Stimulated activated CD4-positive, alpha-beta T cell treated with anti-CD3 and anti-CD28 coated beads, Interleukin-4, amount 100 ng/mL, for 48 hours (primary cell): ENCODE measurements around the gene UBE2L6.

Experiments
- DNase-seq, 2 donors: peaks; one replicate each; pipeline ENCODE4 v3.0.0-alpha.2; 2020; ENCODE audit warnings: low read depth in 2 of 2

UBE2L6 gene

GRCh38 chr11:57530215-57530595 lies 37.3 kb downstream of the UBE2L6 start:
- DNase-seq = no peak

- DNase-seq = no peak
These were observed 38.5 kb downstream of the UBE2L6 start for GRCh38 chr11:57529012-57529411.

- peak; percentile 58 to 73 for DNase-seq
These were observed 40.3 kb downstream of the UBE2L6 start for GRCh38 chr11:57527056-57527631.

GRCh38 chr11:57523419-57523818 lies 44.1 kb downstream of the UBE2L6 start:
- DNase-seq = no peak

GRCh38 chr11:57521116-57521515 lies 46.4 kb downstream of the UBE2L6 start:
- no peak for DNase-seq

GRCh38 chr11:57516061-57516443 lies 51.4 kb downstream of the UBE2L6 start:
- no peak for DNase-seq

- DNase-seq = peak; percentile 22 to 33
These were observed 52.0 kb downstream of the UBE2L6 start, which contains the start of gene SLC43A1 for GRCh38 chr11:57515332-57516060. TSS of gene SLC43A1 (minus strand) at chr11:57515702. CDS start at chr11:57514111, 1,591 bp downstream.

GRCh38 chr11:57514538-57515331 lies 52.7 kb downstream of the UBE2L6 start:
- peak; percentile 43 to 45 for DNase-seq

- DNase-seq = peak; percentile 20 to 28
These were observed 53.4 kb downstream of the UBE2L6 start for GRCh38 chr11:57513911-57514537.

GRCh38 chr11:57513452-57513795 lies 54.0 kb downstream of the UBE2L6 start:
- DNase-seq = no peak

GRCh38 chr11:57512646-57513451 lies 54.6 kb downstream of the UBE2L6 start:
- no peak for DNase-seq

GRCh38 chr11:57511741-57512430 lies 55.6 kb downstream of the UBE2L6 start:
- no peak for DNase-seq

- DNase-seq = no peak
These were observed 58.9 kb downstream of the UBE2L6 start for GRCh38 chr11:57508341-57509170.

- DNase-seq = no peak
These were observed 61.0 kb downstream of the UBE2L6 start for GRCh38 chr11:57506522-57506921.

GRCh38 chr11:57504511-57504910 lies 63.0 kb downstream of the UBE2L6 start:
- no peak for DNase-seq

- DNase-seq = no peak
These were observed 64.6 kb downstream of the UBE2L6 start for GRCh38 chr11:57502870-57503269.

- DNase-seq = no peak
These were observed 65.1 kb downstream of the UBE2L6 start for GRCh38 chr11:57502376-57502775.

- DNase-seq = no peak
These were observed 65.5 kb downstream of the UBE2L6 start for GRCh38 chr11:57501953-57502352.
